ENCODE results near the gene CMC2.

Gene CMC2

DNA sequence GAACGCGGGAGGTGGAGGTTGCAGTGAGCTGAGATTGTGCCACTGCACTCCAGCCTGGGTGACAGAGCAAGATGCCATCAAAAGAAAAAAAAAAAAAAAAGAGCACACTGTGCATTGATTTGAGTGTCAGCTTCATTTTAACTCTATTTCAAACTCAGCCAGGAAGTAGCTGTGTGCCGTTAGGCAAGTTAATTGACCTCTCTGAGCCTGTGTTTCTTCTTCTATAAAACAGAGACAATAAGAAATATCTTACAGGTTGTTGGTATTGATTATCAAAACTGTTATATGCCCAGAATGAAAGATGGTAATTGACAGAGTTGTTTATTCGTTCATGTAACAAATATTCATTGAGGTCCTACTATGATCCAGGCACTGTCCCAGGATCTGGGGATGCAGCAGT is 83.3 kb downstream of the CMC2 start:
- FAIRE-seq = no peak
